ENCODE data around the gene TMEM259.

The TMEM259 gene

GRCh38 chr19:960601-960938 lies 60.4 kb downstream of the TMEM259 start:
- no peak for DNase-seq (ENCODE audit: low spot score)

GRCh38 chr19:960020-960419 lies 60.9 kb downstream of the TMEM259 start:
- DNase-seq (ENCODE audit: low spot score), result no peak

Measured in hematopoietic multipotent progenitor cell treated with erythropoietin and hydrocortisone succinate and interleukin-3 and kit ligand, for 15 days (in vitro differentiated cells).